ENCODE data around the gene PMAIP1.

Gene PMAIP1

DNA sequence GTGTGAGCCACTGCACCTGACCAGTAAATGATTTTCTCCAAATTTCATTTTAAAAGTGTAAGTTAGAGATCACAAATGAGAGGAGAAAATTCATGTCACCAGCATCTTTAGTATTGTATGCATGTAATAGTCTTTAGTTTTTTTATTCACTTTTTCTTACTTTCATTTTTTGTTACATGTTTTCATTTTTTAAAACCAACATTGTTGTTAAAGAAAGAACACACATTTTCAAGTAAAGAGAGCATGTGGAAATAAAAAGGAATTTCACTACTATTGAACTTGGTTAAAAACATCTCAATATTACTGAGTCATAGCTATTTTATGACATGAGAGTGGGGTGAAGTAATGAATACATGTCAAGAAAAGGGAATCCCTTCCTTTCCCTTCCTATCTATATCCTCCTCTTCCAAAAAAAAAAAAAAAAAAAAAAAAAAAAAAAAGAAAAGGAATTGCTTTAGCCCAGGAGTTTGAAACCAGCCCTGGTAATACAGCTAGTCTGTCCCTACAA, 29.1 kb upstream of the PMAIP1 start:
- Histone ChIP-seq H4K20me1 (ENCODE audit: low read depth, low read length) (no peaks in the 10 kb centered on the region), H3K9ac (ENCODE audit: low read length) (no peak overlapping the region), H3K36me3 (ENCODE audit: low read length) (no peaks in the 10 kb centered on the region), H3K4me3 (ENCODE audit: insufficient read depth, low read length, poor library complexity, severe bottlenecking) (no peak overlapping the region), H3F3A (ENCODE audit: insufficient read depth) (no peaks in the 10 kb centered on the region), H3K9me2 (replicated peaks; ENCODE audit: insufficient read depth, low read length) (no peaks in the 10 kb centered on the region), H3K9me3 (ENCODE audit: insufficient read depth, low read length) (no peaks in the 10 kb centered on the region), H3K27me3 (ENCODE audit: low read length) (no peaks in the 10 kb centered on the region), H3K4me2 (ENCODE audit: low read depth, low read length, poor library complexity, severe bottlenecking) (no peak overlapping the region), H3K79me2 (ENCODE audit: insufficient read depth, low read length) (no peaks in the 10 kb centered on the region), H2AFZ (ENCODE audit: low read depth, low read length, severe bottlenecking) (no peak overlapping the region), H3K27ac (ENCODE audit: low read depth, low read length) (no peak overlapping the region)
- TF ChIP-seq EZH2phosphoT487 (conservative IDR thresholded peaks at IDR 0.05; ENCODE audit: low read length): no peak
- TF ChIP-seq, protein P1, sequence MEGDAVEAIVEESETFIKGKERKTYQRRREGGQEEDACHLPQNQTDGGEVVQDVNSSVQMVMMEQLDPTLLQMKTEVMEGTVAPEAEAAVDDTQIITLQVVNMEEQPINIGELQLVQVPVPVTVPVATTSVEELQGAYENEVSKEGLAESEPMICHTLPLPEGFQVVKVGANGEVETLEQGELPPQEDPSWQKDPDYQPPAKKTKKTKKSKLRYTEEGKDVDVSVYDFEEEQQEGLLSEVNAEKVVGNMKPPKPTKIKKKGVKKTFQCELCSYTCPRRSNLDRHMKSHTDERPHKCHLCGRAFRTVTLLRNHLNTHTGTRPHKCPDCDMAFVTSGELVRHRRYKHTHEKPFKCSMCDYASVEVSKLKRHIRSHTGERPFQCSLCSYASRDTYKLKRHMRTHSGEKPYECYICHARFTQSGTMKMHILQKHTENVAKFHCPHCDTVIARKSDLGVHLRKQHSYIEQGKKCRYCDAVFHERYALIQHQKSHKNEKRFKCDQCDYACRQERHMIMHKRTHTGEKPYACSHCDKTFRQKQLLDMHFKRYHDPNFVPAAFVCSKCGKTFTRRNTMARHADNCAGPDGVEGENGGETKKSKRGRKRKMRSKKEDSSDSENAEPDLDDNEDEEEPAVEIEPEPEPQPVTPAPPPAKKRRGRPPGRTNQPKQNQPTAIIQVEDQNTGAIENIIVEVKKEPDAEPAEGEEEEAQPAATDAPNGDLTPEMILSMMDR (IDR thresholded peaks at IDR 0.05; ENCODE audit: insufficient read depth, low read length, poor library complexity, severe bottlenecking): no peak

DNA sequence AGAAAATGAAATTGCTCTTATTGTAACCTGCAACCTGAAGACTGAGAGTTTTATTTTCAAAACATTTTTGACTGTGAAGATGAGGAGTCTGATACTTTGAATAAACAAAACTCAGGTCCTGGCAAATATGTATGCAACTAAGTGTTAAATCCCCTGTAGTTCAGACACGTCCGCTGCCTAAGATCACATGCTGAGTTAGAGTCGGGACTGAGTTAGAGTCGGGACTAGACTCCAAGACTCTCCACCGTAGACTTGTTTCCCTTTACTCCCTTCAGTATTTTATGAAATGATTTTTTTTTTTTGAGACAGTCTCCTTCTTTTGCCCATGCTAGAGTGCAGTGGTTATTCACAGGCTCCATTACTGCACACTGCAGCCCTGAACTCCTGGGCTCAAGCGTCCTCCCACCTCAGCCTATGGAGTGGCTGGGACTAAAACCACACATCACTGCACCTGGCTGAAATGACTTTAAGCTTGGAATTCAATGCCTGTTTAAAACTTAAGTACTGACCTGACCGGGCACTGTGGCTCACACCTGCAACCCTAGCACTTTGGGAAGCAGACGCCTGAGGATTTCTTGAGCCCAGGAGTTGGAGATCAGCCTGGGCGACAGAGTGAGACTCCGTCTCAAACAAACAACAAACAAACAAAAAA, 28.0 kb upstream of the PMAIP1 start:
- Histone ChIP-seq H3K79me2 (ENCODE audit: insufficient read depth, low read length) (no peaks in the 10 kb centered on the region), H3K4me2 (ENCODE audit: low read depth, low read length, poor library complexity, severe bottlenecking) (no peak overlapping the region), H3K27me3 (ENCODE audit: low read length) (no peaks in the 10 kb centered on the region), H3K36me3 (ENCODE audit: low read length) (no peaks in the 10 kb centered on the region), H2AFZ (ENCODE audit: low read depth, low read length, severe bottlenecking) (no peak overlapping the region), H3K9ac (ENCODE audit: low read length) (no peak overlapping the region), H3K9me2 (replicated peaks; ENCODE audit: insufficient read depth, low read length) (no peaks in the 10 kb centered on the region), H3K27ac (ENCODE audit: low read depth, low read length) (no peak overlapping the region), H3K9me3 (ENCODE audit: insufficient read depth, low read length) (no peaks in the 10 kb centered on the region), H3F3A (ENCODE audit: insufficient read depth) (no peaks in the 10 kb centered on the region), H4K20me1 (ENCODE audit: low read depth, low read length) (no peaks in the 10 kb centered on the region), H3K4me3 (ENCODE audit: insufficient read depth, low read length, poor library complexity, severe bottlenecking) (no peak overlapping the region)
- TF ChIP-seq EZH2phosphoT487 (conservative IDR thresholded peaks at IDR 0.05; ENCODE audit: low read length): no peak
- TF ChIP-seq, protein P1 (IDR thresholded peaks at IDR 0.05; ENCODE audit: insufficient read depth, low read length, poor library complexity, severe bottlenecking): no peak

DNA sequence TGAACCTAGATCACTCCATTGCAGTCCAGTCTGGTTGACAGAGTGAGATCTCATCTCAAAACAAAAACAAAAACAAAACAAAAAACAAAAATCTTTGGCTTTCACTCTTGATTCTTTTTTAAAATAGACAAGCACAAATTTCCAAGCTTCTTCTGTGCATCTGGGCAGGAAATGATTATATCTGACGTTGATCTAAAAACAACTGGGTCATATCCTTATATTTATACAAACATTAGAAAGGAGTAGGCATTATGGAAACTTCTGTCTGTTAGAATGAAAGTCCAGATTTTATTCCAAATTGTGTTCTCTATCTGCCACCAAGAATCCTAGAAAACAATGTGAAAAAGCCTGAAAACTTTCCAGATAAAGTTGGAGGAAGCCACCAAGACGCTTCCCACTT, 26.2 kb upstream of the PMAIP1 start:
- Histone ChIP-seq H3K27me3 (ENCODE audit: low read length) (no peaks in the 10 kb centered on the region), H3K79me2 (ENCODE audit: insufficient read depth, low read length) (no peaks in the 10 kb centered on the region), H3K9me3 (ENCODE audit: insufficient read depth, low read length) (no peaks in the 10 kb centered on the region), H3K4me2 (ENCODE audit: low read depth, low read length, poor library complexity, severe bottlenecking) (no peak overlapping the region), H3F3A (ENCODE audit: insufficient read depth) (no peaks in the 10 kb centered on the region), H3K9ac (ENCODE audit: low read length) (no peak overlapping the region), H3K9me2 (replicated peaks; ENCODE audit: insufficient read depth, low read length) (no peaks in the 10 kb centered on the region), H3K4me3 (ENCODE audit: insufficient read depth, low read length, poor library complexity, severe bottlenecking) (no peak overlapping the region), H4K20me1 (ENCODE audit: low read depth, low read length) (no peaks in the 10 kb centered on the region), H3K36me3 (ENCODE audit: low read length) (no peaks in the 10 kb centered on the region), H2AFZ (ENCODE audit: low read depth, low read length, severe bottlenecking) (no peak overlapping the region), H3K27ac (ENCODE audit: low read depth, low read length) (no peak overlapping the region)
- TF ChIP-seq, protein P1 (IDR thresholded peaks at IDR 0.05; ENCODE audit: insufficient read depth, low read length, poor library complexity, severe bottlenecking): no peak
- no peak for TF ChIP-seq EZH2phosphoT487 (conservative IDR thresholded peaks at IDR 0.05; ENCODE audit: low read length)
